Stimulated activated CD4-positive, alpha-beta T cell treated with anti-CD3 and anti-CD28 coated beads, Interleukin-2, amount 100 ng/mL, for 4 hours (primary cell): Measurements from ENCODE around the gene ILDR2.
A peak's percentile ranks its signal among the peaks of the same experiment; 100 is the strongest.
"Not testable (repeated sequence)": the region's sequence is repeated elsewhere in the genome, so short reads cannot be mapped to it uniquely, and the experiment has no call there.

Source experiments
- DNase-seq: peaks from one replicate; pipeline ENCODE4 v3.0.0-alpha.2; 2020; ENCODE audit warnings: low read depth

The ILDR2 gene

GRCh38 chr1:166888373-166889111 is 86.8 kb downstream of the ILDR2 start:
- no peak for DNase-seq

DNA sequence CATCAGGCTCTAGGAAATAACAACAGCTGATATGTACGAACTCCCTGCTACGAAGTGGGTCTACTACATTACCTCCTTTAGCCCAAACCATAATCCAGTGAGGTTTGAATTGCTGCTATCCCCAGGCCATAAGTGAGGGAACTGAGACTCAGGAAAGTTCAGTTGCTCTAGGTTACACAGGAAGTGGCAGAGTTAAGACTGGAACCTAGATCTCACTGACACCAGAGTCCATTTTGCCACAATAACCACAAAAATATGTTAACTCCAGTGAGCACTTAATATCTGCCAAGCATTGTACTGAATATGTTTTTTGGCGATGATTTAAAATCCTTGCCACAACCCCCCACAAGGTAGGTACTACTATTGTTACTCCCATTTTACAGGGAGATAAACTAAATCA is 90.4 kb downstream of the ILDR2 start:
- DNase-seq = no peak

DNA sequence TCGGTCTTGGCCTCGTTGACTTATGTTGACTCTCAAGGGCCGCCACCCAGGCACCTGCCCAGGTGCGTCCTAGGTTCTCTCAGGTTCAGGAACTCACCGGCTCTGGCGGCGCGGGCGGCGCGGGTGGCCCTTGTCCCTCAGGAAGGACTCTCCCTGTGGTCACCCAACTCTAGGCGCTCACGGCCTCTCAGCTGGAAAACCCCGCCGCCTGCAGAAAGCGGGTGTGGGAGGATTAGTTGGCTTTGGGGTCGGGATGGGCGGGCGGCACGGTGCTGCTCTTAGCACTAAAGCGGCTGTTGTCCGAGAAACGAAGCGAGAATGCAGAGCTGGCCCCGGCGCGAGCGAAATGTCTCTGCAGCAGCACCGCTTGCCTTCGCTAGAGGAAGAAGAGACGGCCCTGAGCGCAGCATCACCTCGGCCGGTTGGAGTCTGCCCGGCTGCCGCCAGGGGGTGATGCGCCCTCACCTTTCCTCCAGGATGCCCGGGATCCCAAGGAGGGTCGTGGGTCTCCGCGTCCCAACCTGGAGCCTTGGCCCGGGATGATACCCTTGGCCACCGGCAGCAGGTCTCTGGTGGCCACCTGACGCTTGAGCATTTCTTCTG is 91.2 kb downstream of the ILDR2 start:
- no peak for DNase-seq

DNA sequence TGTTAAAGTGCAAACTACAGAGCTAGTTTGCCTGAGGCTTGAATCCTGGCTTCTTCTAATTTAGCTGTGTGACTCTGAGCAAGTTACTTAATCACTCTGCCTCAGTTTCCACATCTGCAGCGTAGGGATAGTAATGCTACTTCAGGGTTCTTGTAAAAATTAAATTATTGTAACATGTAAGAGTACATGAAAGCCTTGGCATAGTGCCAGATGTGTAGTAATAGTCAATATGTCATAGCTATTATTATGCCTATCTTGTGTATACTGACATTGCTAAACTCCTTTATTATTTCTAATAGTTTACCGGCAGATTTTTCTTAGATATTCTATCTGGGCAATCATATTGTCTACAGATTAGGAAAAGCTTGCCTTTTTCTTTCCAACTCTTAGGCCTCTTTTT is 92.4 kb downstream of the ILDR2 start:
- DNase-seq = no peak

- not testable (repeated sequence) for DNase-seq
Measured at GRCh38 chr1:166878173-166878917, 97.0 kb downstream of the ILDR2 start.

DNA sequence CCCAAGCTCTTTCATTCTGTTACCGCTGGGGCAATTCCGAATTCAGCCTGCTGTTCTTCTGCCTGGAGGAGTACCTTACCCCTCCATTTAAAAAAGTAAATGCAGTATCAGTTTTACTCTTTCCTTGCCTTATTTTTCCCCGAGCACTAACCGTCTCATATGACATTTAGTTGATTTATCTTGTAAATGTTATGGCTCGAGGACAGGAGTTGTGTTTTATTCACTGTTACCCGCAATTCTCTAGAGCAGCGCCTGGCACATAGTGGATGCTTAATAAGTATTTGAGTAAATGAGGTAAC is 98.9 kb downstream of the ILDR2 start:
- DNase-seq = no peak

DNA sequence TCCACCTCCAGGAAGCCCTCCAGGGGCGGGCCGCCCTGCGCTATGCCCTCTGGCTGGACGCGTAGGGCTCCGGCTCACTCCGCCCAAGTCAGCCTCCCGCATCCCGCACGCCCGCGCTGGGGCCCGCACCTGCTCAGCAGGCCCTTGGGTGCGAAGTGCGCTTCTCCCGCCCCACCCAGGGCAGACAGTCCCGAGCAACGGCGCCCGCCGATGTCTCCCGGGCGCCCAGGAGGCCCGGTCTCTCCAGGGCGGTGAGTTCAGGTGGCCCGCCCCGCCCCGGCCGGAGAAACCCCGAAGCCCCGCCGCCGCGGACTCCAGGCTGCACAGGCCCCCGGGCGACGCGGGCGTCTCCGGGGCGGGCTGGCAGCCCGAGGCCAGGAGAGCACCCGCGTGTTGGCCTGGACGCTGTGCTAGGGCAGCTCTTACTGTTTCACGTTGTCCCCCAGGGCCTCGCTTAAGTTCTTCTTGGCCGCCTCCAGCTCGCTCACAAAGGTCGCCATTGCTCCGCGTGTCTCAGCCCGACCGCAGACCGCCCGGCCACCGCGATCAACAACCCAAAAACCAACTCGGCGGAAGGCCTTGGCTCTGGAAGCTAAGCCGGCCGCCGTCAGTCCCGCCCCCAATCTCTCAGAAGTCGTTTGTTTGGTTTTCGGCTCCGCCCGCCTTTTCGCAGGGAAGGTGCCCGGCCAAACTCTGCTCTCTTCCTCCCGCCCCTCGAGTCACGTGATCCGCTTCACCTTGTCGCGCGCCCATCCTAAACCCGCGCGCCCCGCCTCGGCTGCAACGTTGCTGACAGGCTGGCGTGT is 99.4 kb downstream of the ILDR2 start, which contains the start of gene TADA1:
TADA1 (minus strand) TSS at position 531 of the 806 bp plus-strand sequence; CDS start at position 500, 31 bp downstream.
- peak; percentile 99 for DNase-seq

DNA sequence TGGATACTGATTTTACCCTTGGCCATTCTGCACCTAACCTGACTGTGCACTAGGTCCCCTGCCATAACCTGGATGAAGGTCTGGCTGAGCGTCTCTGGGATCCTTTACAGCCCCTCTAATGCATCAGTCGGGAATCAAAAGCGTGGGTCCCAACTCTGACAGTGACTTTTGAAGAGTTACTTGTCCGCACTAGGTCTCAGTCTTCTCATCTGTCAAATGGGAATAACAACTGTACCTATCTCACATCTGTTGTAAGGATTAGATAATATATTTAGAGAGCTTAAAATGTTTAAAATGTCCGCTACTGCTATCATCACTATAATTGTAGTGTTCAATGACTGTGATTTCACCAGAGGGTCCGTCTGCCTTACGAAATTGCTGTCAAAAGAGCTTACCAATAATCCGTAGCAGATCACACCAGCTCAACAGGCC is 100.0 kb downstream of the ILDR2 start:
- no peak for DNase-seq

DNA sequence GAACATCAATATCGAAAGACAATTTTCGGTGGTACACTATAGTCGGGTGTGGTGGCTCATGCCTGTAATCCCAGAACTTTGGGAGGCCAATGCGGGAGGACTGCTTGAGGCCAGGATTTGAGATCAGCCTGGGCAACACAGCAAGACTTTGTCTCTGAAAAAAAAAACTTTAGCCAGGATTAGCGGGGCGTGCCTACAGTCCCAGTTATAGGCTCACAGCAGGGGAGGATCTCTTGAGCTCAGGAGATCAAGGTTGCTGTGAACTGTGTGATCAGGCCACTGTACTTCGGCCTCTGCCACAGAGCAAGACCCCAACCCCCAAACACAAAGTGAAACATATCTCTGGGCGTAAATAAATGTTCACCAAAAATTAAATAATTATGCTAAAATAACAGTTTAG is 100.9 kb downstream of the ILDR2 start:
- DNase-seq = no peak

DNA sequence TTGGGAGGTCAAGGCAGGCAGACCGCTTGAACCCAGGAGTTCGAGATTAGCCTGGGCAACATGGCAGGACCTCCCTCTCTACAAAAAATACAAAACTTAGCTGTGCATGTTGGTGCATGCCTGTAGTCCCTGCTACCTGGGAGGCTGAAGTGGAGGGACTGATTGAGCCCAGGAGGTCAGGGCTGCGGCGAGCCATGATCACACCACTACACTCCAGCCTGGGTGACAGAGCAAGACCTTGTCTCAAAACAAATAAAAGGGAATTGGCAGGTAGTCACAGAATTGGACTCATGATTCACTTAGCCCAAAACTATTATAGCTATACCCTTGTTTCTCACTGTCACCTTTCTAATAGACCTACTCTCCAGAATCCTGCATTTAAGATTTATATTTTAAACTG is 104.8 kb downstream of the ILDR2 start:
- no peak for DNase-seq

DNA sequence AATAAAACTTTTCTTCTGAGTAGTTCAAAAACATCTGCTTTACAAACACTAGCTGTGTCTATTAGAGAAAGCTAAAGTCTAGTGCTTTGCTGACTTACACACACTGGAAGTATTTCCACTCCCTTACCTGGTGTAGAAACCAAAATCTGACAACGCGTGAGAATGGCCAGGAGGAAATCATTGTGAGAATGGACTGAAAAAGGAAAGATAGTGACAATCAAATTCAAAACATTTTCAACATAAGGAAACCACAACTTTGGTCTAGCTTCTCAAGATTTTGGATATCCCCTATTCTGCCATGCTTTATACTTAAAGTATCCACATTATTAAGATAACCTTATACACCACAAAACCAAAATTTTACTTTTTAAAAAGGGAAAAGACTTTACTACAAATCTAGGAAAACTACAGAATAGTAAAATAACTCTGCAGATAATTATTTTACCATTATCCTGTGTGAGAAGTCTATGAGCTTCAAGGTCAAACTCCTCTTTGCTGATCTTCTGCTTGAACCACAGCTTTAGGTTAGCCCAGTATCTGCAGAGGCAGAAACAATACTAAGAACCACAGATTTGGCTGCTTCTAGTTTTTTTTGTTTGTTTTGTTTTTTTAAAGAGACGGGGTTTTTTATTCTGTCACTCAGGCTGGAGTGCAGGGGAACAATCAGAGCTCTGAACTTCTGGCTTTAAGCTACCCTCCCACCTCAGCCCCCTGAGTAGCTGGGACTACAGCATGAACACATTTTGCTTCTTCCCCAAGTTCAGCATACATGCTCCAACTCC is 105.8 kb downstream of the ILDR2 start:
- DNase-seq = no peak

DNA sequence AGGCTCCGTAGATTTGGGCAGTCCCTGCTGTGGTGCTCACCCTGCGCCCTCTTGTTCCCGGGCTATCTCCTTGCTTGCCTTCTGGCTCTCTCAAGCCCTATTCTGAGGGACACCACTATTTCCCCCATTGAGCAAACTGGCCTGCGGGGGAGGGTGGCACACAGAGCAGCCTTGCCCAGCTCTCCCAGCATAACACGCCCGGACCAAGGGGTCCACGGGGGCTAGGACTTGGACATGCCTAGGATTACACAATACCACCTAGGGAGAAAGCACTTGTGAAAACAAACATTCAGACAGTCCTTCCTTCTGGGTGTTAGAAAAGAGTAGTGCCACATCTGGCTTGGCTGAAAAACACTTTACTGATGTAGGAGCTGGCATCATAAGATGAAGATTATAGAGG is 106.7 kb downstream of the ILDR2 start:
- DNase-seq = no peak

- DNase-seq = no peak
Measured at GRCh38 chr1:166865926-166866325, 109.4 kb downstream of the ILDR2 start.

DNA sequence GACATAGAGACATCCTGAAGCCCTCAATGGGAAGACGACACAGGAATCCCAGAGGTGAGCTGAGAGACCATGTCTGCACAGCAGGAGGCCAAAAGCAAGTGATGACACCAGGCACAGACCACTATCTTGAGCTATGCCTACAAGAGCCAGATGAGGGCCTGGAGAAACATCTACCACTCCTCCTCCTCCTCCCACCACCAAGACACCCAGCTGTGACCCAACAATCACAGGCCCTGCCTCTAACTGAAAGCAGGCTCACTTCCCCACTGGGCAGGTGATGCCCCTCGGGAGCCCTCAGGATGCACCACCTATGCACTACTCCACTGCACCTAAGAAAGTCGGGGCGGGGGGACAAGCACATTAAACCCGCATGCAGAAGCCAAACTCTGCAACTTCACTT is 115.7 kb downstream of the ILDR2 start:
- DNase-seq = no peak

DNA sequence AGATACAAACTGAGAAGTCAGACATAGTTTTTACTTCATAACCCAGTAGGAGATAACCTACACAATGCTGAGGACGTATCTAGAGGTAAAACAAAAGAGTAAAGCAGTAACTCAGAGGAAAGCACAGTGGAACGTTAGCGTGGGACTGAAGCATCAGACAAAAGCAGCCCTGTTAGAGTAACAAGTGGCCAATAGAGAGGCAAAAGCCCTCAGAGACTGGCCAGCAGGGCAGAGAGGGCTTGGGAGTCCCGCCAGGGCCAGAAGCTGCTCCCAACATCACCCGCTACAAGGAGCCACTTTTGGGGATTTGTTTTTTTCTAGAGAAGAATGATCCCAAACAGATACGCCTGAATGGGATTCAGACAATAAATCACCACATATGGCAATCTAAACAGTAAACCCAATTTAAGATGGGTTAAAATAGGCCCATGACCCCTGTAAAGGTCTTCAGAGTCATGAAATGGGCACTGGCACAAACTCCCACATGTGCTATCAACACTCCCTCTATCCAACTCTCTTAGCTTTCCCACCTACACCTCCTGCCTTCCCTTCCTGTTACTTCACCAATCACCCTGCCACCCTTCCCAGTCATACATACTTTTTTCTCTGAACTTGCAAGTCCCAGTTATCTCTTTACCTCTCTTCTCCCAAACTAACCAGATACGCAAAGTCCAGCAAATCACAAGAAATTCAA is 116.5 kb downstream of the ILDR2 start:
- no peak for DNase-seq
